Measurements from ENCODE around the gene MYO10.

- no peak for TF ChIP-seq POLR2A (IDR thresholded peaks at IDR 0.05; ENCODE audit: low read depth, low read length)
- TF ChIP-seq POLR2AphosphoS5 (IDR thresholded peaks at IDR 0.05; ENCODE audit: low read depth, low read length), result no peak
- TF ChIP-seq TAF1 (IDR thresholded peaks at IDR 0.05; ENCODE audit: low read depth, low read length), result no peak
Measured at GRCh38 chr5:16666130-16666882, 269.8 kb downstream of the MYO10 start.
